ENCODE measurements around the gene SSUH2.

Gene SSUH2

DNA sequence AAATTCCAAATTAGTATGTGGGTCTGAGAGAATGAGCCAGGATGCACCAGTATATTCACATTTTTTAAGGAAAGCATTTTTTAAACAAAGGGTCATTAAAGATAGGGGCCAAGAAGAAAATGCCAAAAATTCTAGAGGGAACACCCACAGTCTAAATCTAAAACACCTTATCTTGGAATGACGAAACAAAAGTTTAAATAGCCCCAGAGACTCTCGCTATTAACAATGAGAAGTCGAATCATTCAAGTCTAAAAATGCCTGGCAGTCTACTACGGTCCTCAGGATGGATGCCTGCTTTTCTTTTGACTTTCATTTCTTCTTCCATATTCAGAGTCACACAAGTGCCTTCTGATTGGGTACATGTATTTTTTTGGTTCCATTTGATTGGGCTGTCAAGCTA is 66.3 kb downstream of the SSUH2 start:
- FAIRE-seq, result no peak

GRCh38 chr3:8576841-8577571 is 67.6 kb downstream of the SSUH2 start:
- no peak for FAIRE-seq

DNA sequence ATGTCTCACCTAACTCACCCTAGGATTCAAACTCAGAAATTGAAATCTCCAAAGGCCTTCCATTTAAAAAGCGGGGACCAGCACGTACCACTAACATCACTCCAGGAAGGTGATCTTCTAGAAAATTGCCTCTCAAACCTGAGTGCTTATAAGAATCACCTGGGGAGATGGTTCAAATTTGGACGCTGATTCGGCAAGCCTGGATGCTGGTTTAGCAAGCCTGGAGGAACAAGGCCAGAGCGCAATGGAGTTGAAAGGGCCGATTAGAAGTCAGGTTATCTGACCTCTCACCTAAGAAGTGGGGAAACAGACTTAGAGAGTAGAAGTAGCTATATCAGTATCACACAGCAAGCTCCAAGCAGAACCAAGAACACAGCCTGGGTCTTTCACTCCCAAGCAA is 68.2 kb downstream of the SSUH2 start:
- FAIRE-seq, result no peak

DNA sequence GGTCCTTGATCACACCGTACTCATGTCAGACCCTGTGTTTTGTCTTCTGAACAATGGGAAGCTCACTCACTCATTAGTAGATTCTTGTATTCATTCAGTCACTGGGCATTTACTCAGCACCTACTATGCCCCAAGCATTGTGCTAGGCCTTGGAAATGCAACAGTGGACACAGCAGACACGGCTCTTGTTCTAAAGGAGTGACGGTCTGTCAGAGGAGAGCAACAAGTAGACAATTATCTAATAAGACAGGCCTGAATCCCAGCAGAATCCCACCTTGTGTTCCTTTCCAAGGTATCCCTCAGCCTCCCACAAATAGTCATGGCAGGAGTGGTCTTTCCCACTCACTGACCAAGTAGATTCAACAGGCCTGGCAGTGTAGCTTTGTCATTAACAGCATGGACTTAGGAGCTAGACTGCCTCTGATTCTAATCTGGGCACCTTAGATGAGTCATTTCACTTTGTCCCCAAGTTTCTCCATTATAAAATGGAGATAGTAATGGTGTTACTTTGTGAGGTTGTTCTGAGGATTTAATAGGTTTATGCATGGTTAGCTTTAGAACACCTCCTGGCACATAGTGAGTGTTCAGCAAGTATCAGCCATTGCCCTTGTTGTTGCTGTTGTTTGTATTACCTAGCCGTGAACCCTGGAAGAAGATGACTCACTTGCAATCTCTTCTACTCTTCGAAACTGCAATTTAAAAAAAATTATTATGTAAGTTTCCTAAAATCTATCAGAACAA is 69.1 kb downstream of the SSUH2 start:
- no peak for FAIRE-seq

DNA sequence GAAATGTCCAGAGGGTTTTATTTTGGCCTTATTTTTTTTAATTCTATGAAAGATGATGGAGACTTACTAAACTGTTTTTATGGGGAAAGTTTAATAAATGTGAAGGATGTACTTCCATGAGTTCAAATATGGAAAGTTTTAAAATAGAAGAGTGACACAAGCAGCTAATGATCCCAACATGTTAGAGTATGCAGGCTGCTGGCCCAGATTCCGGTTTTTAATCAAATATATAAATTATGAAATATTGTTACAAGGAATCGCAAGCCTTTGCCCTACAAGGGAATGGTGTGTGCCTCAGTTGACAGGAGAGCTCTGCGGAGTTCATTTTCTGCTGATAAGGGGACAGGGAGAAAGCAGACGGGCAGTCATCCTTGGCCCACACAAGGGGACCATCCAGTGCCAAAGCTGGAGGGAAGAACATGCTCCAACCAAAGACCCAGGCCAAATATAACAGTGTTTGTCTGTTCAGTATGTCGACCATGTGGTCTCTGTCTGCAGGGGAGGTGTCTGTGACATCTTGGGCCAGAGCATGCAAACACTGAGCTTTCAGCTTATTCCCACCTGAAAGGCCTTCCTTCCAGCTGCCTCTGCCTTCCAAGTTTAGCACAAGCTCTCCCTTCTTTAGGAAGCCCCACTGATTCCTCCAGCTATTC is 69.8 kb downstream of the SSUH2 start:
- FAIRE-seq, result no peak

- FAIRE-seq, result no peak
These were observed 70.4 kb downstream of the SSUH2 start for GRCh38 chr3:8574040-8574669.

GRCh38 chr3:8573342-8573926 is 71.2 kb downstream of the SSUH2 start:
- FAIRE-seq, result no peak

- no peak for FAIRE-seq
These were observed 73.3 kb downstream of the SSUH2 start for GRCh38 chr3:8571256-8571655.

Data from islet of Langerhans (tissue), 1 donor.